IMR-90 (cell line): ENCODE data around the gene CDHR3.

Source experiments
- BHLHE40 ChIP-seq: fragments of 150-350 bp; IDR thresholded peaks from 2 replicates; pipeline ENCODE4 v1.6.1; 2016; ENCODE audit warnings: mild to moderate bottlenecking, low read depth, low read length
- CEBPB ChIP-seq: IDR thresholded peaks from 2 replicates; pipeline ENCODE4 v1.6.1; 2012; ENCODE audit warnings: low read depth, low read length, improper control_type of control experiment
- MAZ ChIP-seq: IDR thresholded peaks from 2 replicates; pipeline ENCODE4 v1.6.1; 2012; ENCODE audit warnings: low read depth, mild to moderate bottlenecking, low read length, improper control_type of control experiment, moderate library complexity, borderline replicate concordance
- NFE2L2 ChIP-seq: fragments of 150-350 bp; IDR thresholded peaks from 2 replicates; pipeline ENCODE4 v1.6.1; 2016; ENCODE audit warnings: low read depth, mild to moderate bottlenecking, low read length
- POLR2A ChIP-seq: IDR thresholded peaks from 2 replicates; pipeline ENCODE4 v1.6.1; 2012; ENCODE audit warnings: mild to moderate bottlenecking, low read depth, low read length
- SMC3 ChIP-seq: fragments of 150-350 bp; IDR thresholded peaks from 2 replicates; pipeline ENCODE4 v1.6.1; 2016; ENCODE audit warnings: low read depth, mild to moderate bottlenecking, antibody characterized with exemption, low read length, moderate library complexity

DNA sequence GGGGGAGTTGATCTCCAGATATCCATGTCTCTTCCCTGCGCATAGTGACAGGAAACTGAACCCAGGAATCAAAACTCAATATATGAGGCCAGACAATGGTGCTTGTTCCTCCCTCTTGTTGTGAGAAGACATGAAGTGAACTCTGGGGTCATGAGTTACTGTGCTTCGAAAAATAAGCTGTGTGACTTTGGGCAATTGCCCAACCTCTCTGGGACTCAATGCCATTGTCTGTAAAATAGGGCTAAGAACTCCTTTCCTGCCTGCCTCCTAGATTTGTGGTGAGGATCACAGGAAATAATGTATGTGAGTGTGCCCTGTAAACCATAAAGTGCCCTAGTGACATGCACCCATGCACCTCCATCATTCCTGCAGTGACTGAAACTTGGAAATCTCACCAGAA lies 100.6 kb downstream of the CDHR3 start:
- TF ChIP-seq MAZ (no peak), POLR2A (no peak), CEBPB (no peak), SMC3 (no peak), NFE2L2 (no peak), BHLHE40 (no peak)
